ENCODE measurements around the gene GNPTAB.

DNA sequence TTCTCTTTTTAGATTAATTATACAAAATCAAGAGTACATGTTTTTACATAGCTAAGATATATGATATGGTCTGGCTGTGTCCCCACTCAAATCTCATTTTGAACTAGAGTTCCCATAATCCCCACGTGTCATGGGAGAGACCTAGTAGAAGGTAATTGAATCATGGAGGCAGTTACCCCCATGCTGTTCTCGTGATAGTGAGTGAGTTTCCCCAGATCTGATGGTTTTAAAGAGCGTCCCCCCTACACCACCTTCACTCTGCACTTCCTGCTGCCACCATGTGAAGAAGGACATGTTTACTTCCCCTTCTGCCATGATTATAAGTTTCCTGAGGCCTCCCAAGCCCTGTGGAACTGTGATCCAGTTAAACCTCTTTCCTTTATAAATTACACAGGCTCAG, 25.2 kb upstream of the GNPTAB start:
- TF ChIP-seq, protein P1, sequence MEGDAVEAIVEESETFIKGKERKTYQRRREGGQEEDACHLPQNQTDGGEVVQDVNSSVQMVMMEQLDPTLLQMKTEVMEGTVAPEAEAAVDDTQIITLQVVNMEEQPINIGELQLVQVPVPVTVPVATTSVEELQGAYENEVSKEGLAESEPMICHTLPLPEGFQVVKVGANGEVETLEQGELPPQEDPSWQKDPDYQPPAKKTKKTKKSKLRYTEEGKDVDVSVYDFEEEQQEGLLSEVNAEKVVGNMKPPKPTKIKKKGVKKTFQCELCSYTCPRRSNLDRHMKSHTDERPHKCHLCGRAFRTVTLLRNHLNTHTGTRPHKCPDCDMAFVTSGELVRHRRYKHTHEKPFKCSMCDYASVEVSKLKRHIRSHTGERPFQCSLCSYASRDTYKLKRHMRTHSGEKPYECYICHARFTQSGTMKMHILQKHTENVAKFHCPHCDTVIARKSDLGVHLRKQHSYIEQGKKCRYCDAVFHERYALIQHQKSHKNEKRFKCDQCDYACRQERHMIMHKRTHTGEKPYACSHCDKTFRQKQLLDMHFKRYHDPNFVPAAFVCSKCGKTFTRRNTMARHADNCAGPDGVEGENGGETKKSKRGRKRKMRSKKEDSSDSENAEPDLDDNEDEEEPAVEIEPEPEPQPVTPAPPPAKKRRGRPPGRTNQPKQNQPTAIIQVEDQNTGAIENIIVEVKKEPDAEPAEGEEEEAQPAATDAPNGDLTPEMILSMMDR (IDR thresholded peaks at IDR 0.05): no peak
- no peak for TF ChIP-seq POLR2A (IDR thresholded peaks at IDR 0.05; ENCODE audit: low read length)
- no peak for TF ChIP-seq MAFK (IDR thresholded peaks at IDR 0.05; ENCODE audit: partially characterized antibody)
- TF ChIP-seq, protein P2, sequence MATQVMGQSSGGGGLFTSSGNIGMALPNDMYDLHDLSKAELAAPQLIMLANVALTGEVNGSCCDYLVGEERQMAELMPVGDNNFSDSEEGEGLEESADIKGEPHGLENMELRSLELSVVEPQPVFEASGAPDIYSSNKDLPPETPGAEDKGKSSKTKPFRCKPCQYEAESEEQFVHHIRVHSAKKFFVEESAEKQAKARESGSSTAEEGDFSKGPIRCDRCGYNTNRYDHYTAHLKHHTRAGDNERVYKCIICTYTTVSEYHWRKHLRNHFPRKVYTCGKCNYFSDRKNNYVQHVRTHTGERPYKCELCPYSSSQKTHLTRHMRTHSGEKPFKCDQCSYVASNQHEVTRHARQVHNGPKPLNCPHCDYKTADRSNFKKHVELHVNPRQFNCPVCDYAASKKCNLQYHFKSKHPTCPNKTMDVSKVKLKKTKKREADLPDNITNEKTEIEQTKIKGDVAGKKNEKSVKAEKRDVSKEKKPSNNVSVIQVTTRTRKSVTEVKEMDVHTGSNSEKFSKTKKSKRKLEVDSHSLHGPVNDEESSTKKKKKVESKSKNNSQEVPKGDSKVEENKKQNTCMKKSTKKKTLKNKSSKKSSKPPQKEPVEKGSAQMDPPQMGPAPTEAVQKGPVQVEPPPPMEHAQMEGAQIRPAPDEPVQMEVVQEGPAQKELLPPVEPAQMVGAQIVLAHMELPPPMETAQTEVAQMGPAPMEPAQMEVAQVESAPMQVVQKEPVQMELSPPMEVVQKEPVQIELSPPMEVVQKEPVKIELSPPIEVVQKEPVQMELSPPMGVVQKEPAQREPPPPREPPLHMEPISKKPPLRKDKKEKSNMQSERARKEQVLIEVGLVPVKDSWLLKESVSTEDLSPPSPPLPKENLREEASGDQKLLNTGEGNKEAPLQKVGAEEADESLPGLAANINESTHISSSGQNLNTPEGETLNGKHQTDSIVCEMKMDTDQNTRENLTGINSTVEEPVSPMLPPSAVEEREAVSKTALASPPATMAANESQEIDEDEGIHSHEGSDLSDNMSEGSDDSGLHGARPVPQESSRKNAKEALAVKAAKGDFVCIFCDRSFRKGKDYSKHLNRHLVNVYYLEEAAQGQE (IDR thresholded peaks at IDR 0.05): no peak
- TF ChIP-seq SMC3 (IDR thresholded peaks at IDR 0.05): no peak
- TF ChIP-seq POLR2AphosphoS2 (conservative IDR thresholded peaks at IDR 0.05; ENCODE audit: low read length): no peak
- no peak for TF ChIP-seq CEBPB (IDR thresholded peaks at IDR 0.05)
- TF ChIP-seq, protein P3, sequence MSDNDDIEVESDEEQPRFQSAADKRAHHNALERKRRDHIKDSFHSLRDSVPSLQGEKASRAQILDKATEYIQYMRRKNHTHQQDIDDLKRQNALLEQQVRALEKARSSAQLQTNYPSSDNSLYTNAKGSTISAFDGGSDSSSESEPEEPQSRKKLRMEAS (IDR thresholded peaks at IDR 0.05): no peak
- no peak for TF ChIP-seq RCOR1 (IDR thresholded peaks at IDR 0.05; ENCODE audit: low read depth, low read length)
- TF ChIP-seq CBX8 (IDR thresholded peaks at IDR 0.05): no peak
- no peak for TF ChIP-seq ZFP36 (IDR thresholded peaks at IDR 0.05; ENCODE audit: borderline replicate concordance, partially characterized antibody)
- no peak for TF ChIP-seq RFX5 (IDR thresholded peaks at IDR 0.05)
- TF ChIP-seq TFCP2L1 (CRISPR knock-in tag; IDR thresholded peaks at IDR 0.05): no peak
- TF ChIP-seq, protein P4, sequence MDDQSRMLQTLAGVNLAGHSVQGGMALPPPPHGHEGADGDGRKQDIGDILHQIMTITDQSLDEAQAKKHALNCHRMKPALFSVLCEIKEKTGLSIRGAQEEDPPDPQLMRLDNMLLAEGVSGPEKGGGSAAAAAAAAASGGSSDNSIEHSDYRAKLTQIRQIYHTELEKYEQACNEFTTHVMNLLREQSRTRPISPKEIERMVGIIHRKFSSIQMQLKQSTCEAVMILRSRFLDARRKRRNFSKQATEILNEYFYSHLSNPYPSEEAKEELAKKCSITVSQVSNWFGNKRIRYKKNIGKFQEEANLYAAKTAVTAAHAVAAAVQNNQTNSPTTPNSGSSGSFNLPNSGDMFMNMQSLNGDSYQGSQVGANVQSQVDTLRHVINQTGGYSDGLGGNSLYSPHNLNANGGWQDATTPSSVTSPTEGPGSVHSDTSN (IDR thresholded peaks at IDR 0.05): no peak

Data from A549 (cell line).